ENCODE measurements around the gene RTN4RL2.
A peak's percentile ranks its signal among the peaks of the same experiment; 100 is the strongest.

The RTN4RL2 gene

GRCh38 chr11:57446055-57446454 is 14.3 kb upstream of the RTN4RL2 start:
- Mint-ChIP-seq H3K9me3 (no peaks in the 10 kb centered on the region), H3K36me3 (no peaks in the 10 kb centered on the region), H3K4me3 (no peak overlapping the region), H3K4me1 (no peaks in the 10 kb centered on the region), H3K27ac (no peak overlapping the region)
- ATAC-seq (no peak), DNase-seq (ENCODE audit: low spot score in 2 of 2) (no peak)

GRCh38 chr11:57453543-57454177 is 6.7 kb upstream of the RTN4RL2 start:
- Mint-ChIP-seq H3K4me1 (peaks cover 19% of the 10 kb centered on the region), H3K9me3 (no peaks in the 10 kb centered on the region), H3K36me3 (peaks cover under 1% of the 10 kb centered on the region), H3K4me3 (no peak overlapping the region), H3K27ac (no peak overlapping the region)
- ATAC-seq, result no peak
- DNase-seq (ENCODE audit: low spot score in 2 of 2), result no peak

GRCh38 chr11:57456960-57457642 is 3.2 kb upstream of the RTN4RL2 start:
- H3K4me3 Mint-ChIP-seq, result peak overlapping the region; percentile 81
- DNase-seq (ENCODE audit: low spot score in 2 of 2), result peak; percentile 80 to 89
- no peaks in the 10 kb centered on the region for H3K9me3 Mint-ChIP-seq
- H3K4me1 Mint-ChIP-seq, result peaks cover 37% of the 10 kb centered on the region
- peaks cover 6% of the 10 kb centered on the region for H3K36me3 Mint-ChIP-seq
- no peak overlapping the region for H3K27ac Mint-ChIP-seq
- ATAC-seq, result peak; percentile 55

GRCh38 chr11:57457643-57458023 is 2.7 kb upstream of the RTN4RL2 start:
- peaks cover 37% of the 10 kb centered on the region for H3K4me1 Mint-ChIP-seq
- DNase-seq (ENCODE audit: low spot score in 2 of 2) (no peak), ATAC-seq (peak; percentile 42)
- no peak overlapping the region for H3K27ac Mint-ChIP-seq
- peak overlapping the region; percentile 81 for H3K4me3 Mint-ChIP-seq
- no peaks in the 10 kb centered on the region for H3K9me3 Mint-ChIP-seq
- H3K36me3 Mint-ChIP-seq, result peaks cover 6% of the 10 kb centered on the region

GRCh38 chr11:57458060-57458409 is 2.3 kb upstream of the RTN4RL2 start:
- Mint-ChIP-seq H3K4me1 (peaks cover 41% of the 10 kb centered on the region), H3K4me3 (peak overlapping the region; percentile 81), H3K27ac (no peak overlapping the region), H3K9me3 (no peaks in the 10 kb centered on the region), H3K36me3 (peaks cover 6% of the 10 kb centered on the region)
- ATAC-seq, result peak; percentile 23
- DNase-seq (ENCODE audit: low spot score in 2 of 2), result no peak

GRCh38 chr11:57458410-57459163 is 1.7 kb upstream of the RTN4RL2 start:
- ATAC-seq, result peak; percentile 50
- DNase-seq (ENCODE audit: low spot score in 2 of 2), result peak; percentile 55 to 82
- Mint-ChIP-seq H3K36me3 (peaks cover 6% of the 10 kb centered on the region), H3K4me3 (peak overlapping the region; percentile 81), H3K27ac (no peak overlapping the region), H3K9me3 (no peaks in the 10 kb centered on the region), H3K4me1 (peaks cover 46% of the 10 kb centered on the region)

- no peaks in the 10 kb centered on the region for H3K9me3 Mint-ChIP-seq
- DNase-seq (ENCODE audit: low spot score in 2 of 2) (peak in 1 of 2 donors; percentile 68), ATAC-seq (peak; percentile 25)
- peak overlapping the region; percentile 81 for H3K4me3 Mint-ChIP-seq
- H3K36me3 Mint-ChIP-seq, result peaks cover 6% of the 10 kb centered on the region
- no peak overlapping the region for H3K27ac Mint-ChIP-seq
- H3K4me1 Mint-ChIP-seq, result peaks cover 46% of the 10 kb centered on the region
These were observed 935 bp upstream of the RTN4RL2 start for GRCh38 chr11:57459164-57460021.

- H3K4me3 Mint-ChIP-seq, result peak overlapping the region; percentile 81
- no peaks in the 10 kb centered on the region for H3K9me3 Mint-ChIP-seq
- no peak overlapping the region for H3K27ac Mint-ChIP-seq
- peaks cover 46% of the 10 kb centered on the region for H3K4me1 Mint-ChIP-seq
- H3K36me3 Mint-ChIP-seq, result peaks cover 10% of the 10 kb centered on the region
- DNase-seq (ENCODE audit: low spot score in 2 of 2) (no peak), ATAC-seq (no peak)
These were observed 726 bp downstream of the RTN4RL2 start for GRCh38 chr11:57460758-57461749.

GRCh38 chr11:57461841-57462489 is 1.6 kb downstream of the RTN4RL2 start:
- peaks cover 43% of the 10 kb centered on the region for H3K4me1 Mint-ChIP-seq

GRCh38 chr11:57462597-57462996 is 2.3 kb downstream of the RTN4RL2 start:
- Mint-ChIP-seq H3K9me3 (no peaks in the 10 kb centered on the region), H3K4me1 (peaks cover 37% of the 10 kb centered on the region), H3K4me3 (no peak overlapping the region), H3K36me3 (peaks cover 10% of the 10 kb centered on the region), H3K27ac (no peak overlapping the region)
- DNase-seq (ENCODE audit: low spot score in 2 of 2), result no peak
- ATAC-seq, result no peak

More at GRCh38 chr11:57461841-57462489, 1.6 kb downstream of the RTN4RL2 start:
- no peak for DNase-seq (ENCODE audit: low spot score in 2 of 2)
- Mint-ChIP-seq H3K27ac (no peak overlapping the region), H3K9me3 (no peaks in the 10 kb centered on the region), H3K36me3 (peaks cover 10% of the 10 kb centered on the region), H3K4me3 (peak overlapping the region; percentile 81)
- no peak for ATAC-seq

- H3K4me3 Mint-ChIP-seq, result no peak overlapping the region
- DNase-seq (ENCODE audit: low spot score in 2 of 2) (no peak), ATAC-seq (no peak)
- no peaks in the 10 kb centered on the region for H3K9me3 Mint-ChIP-seq
- H3K4me1 Mint-ChIP-seq, result peaks cover 25% of the 10 kb centered on the region
- peak overlapping the region; percentile 29 for H3K27ac Mint-ChIP-seq
- H3K36me3 Mint-ChIP-seq, result peaks cover 7% of the 10 kb centered on the region
These were observed 3.6 kb downstream of the RTN4RL2 start for GRCh38 chr11:57463671-57464538.

- H3K4me1 Mint-ChIP-seq, result peaks cover 17% of the 10 kb centered on the region
- DNase-seq (ENCODE audit: low spot score in 2 of 2) (no peak), ATAC-seq (no peak)
- no peak overlapping the region for H3K4me3 Mint-ChIP-seq
- no peak overlapping the region for H3K27ac Mint-ChIP-seq
- H3K36me3 Mint-ChIP-seq, result peaks cover 4% of the 10 kb centered on the region
- no peaks in the 10 kb centered on the region for H3K9me3 Mint-ChIP-seq
These were observed 4.3 kb downstream of the RTN4RL2 start for GRCh38 chr11:57464539-57465181.

GRCh38 chr11:57466680-57467079 is 6.4 kb downstream of the RTN4RL2 start:
- no peak for DNase-seq (ENCODE audit: low spot score in 2 of 2)
- no peak for ATAC-seq
- Mint-ChIP-seq H3K9me3 (no peaks in the 10 kb centered on the region), H3K27ac (no peak overlapping the region), H3K4me1 (peaks cover 10% of the 10 kb centered on the region), H3K36me3 (peaks cover 4% of the 10 kb centered on the region), H3K4me3 (no peak overlapping the region)

Data from stimulated activated effector memory CD8-positive, alpha-beta T cell treated with anti-CD3 and anti-CD28 coated beads, Interleukin-12 subunit alpha, Interleukin-12 subunit beta, amount 100 ng/mL, for 72 hours (primary cell).